GM19025 (cell line): ENCODE measurements around the gene COMTD1.
"Not testable (repeated sequence)": the region's sequence is repeated elsewhere in the genome, so short reads cannot be mapped to it uniquely, and the experiment has no call there.

Experiments
- ATAC-seq: cut with Tn5 transposase; IDR thresholded peaks from one replicate; pipeline ENCODE4 v1.9.1; 2021; ENCODE audit warnings: mild to moderate bottlenecking, low read depth, moderate library complexity; ENCODE audit not compliant: unreplicated experiment

COMTD1 gene

GRCh38 chr10:75197906-75198305 is 37.9 kb downstream of the COMTD1 start:
- ATAC-seq = no peak

- ATAC-seq = no peak
Measured at GRCh38 chr10:75197066-75197465, 38.7 kb downstream of the COMTD1 start.

GRCh38 chr10:75195035-75195763 is 40.6 kb downstream of the COMTD1 start:
- no peak for ATAC-seq

- not testable (repeated sequence) for ATAC-seq
Measured at GRCh38 chr10:75194625-75195024, 41.1 kb downstream of the COMTD1 start.

- ATAC-seq = no peak
Measured at GRCh38 chr10:75191821-75192568, 43.8 kb downstream of the COMTD1 start.

GRCh38 chr10:75189266-75190096 is 46.3 kb downstream of the COMTD1 start:
- no peak for ATAC-seq

GRCh38 chr10:75188522-75188921 is 47.2 kb downstream of the COMTD1 start:
- ATAC-seq = not testable (repeated sequence)

GRCh38 chr10:75187961-75188426 is 47.8 kb downstream of the COMTD1 start:
- ATAC-seq = no peak

- no peak for ATAC-seq
Measured at GRCh38 chr10:75186310-75186709, 49.4 kb downstream of the COMTD1 start.
